Trophoblast cell (in vitro differentiated cells and primary cell): Measurements from ENCODE around the gene NEAT1.

Experiments
- DNase-seq, 2 donors: peaks; one replicate each; pipeline ENCODE4 v3.0.0-alpha.2; 2016
- H2AFZ ChIP-seq: 2 replicates; pipeline ENCODE4 v1.6.1; 2013; ENCODE audit warnings: low read length, moderate library complexity, mild to moderate bottlenecking; ENCODE audit not compliant: insufficient read depth, poor library complexity
- H2AK5ac ChIP-seq: 2 replicates; pipeline ENCODE4 v1.6.1; 2013; ENCODE audit warnings: mild to moderate bottlenecking, low read length
- H2BK120ac ChIP-seq: 2 replicates; pipeline ENCODE4 v1.6.1; 2013; ENCODE audit warnings: low read length, mild to moderate bottlenecking, moderate library complexity; ENCODE audit not compliant: insufficient read depth, poor library complexity
- H2BK12ac ChIP-seq: 2 replicates; pipeline ENCODE4 v1.6.1; 2013; ENCODE audit warnings: mild to moderate bottlenecking, low read length, moderate library complexity
- H2BK5ac ChIP-seq: 2 replicates; pipeline ENCODE4 v1.6.1; 2013; ENCODE audit warnings: low read length, low read depth, moderate library complexity, mild to moderate bottlenecking; ENCODE audit not compliant: poor library complexity
- H3K14ac ChIP-seq: 2 replicates; pipeline ENCODE4 v1.6.1; 2013; ENCODE audit warnings: mild to moderate bottlenecking, low read length
- H3K18ac ChIP-seq: 2 replicates; pipeline ENCODE4 v1.6.1; 2013; ENCODE audit warnings: mild to moderate bottlenecking, low read length
- H3K23ac ChIP-seq: 2 replicates; pipeline ENCODE4 v1.6.1; 2013; ENCODE audit warnings: low read length
- H3K27ac ChIP-seq: 2 replicates; pipeline ENCODE4 v1.5.1; 2013; ENCODE audit warnings: low read depth, mild to moderate bottlenecking, inconsistent platforms, low read length, moderate library complexity
- H3K27me3 ChIP-seq: 2 replicates; pipeline ENCODE4 v1.6.1; 2013; ENCODE audit warnings: inconsistent platforms, mild to moderate bottlenecking, low read length, moderate library complexity; ENCODE audit not compliant: insufficient read depth
- H3K36me3 ChIP-seq, 2 experiments: 1 replicate in 1 of 2; 2 replicates in 1 of 2; pipeline ENCODE4 v1.6.1; 2013; ENCODE audit warnings: low read length in 2 of 2, mild to moderate bottlenecking in 2 of 2, moderate library complexity in 1 of 2; ENCODE audit not compliant: insufficient read depth in 2 of 2, control insufficient read depth in 1 of 2
- H3K4ac ChIP-seq: 2 replicates; pipeline ENCODE4 v1.6.1; 2013; ENCODE audit warnings: low read depth, mild to moderate bottlenecking, low read length, moderate library complexity
- H3K4me1 ChIP-seq, 2 experiments: 1 replicate in 1 of 2; 2 replicates in 1 of 2; pipeline ENCODE4 v1.6.1; 2013; ENCODE audit warnings: low read length in 2 of 2, mild to moderate bottlenecking in 2 of 2, moderate library complexity in 1 of 2; ENCODE audit not compliant: insufficient read depth in 2 of 2, control insufficient read depth in 1 of 2
- H3K4me2 ChIP-seq: 2 replicates; pipeline ENCODE4 v1.6.1; 2013; ENCODE audit warnings: inconsistent platforms, mild to moderate bottlenecking, low read length, moderate library complexity
- H3K4me3 ChIP-seq: 2 replicates; pipeline ENCODE4 v1.5.1; 2013; ENCODE audit warnings: mild to moderate bottlenecking, low read depth, low read length, inconsistent platforms
- H3K79me1 ChIP-seq: one replicate; pipeline ENCODE4 v1.6.1; 2013; ENCODE audit warnings: low read length
- H3K79me2 ChIP-seq: 2 replicates; pipeline ENCODE4 v1.6.1; 2013; ENCODE audit warnings: low read length, mild to moderate bottlenecking; ENCODE audit not compliant: control insufficient read depth, insufficient read depth, poor library complexity
- H3K9ac ChIP-seq: 2 replicates; pipeline ENCODE4 v1.6.1; 2013; ENCODE audit warnings: mild to moderate bottlenecking, low read length
- H3K9me3 ChIP-seq: 2 replicates; pipeline ENCODE4 v1.6.1; 2013; ENCODE audit warnings: low read depth, mild to moderate bottlenecking, control low read depth, inconsistent platforms, low read length; ENCODE audit not compliant: insufficient read depth
- H4K12ac ChIP-seq: 2 replicates; pipeline ENCODE4 v1.6.1; 2013; ENCODE audit warnings: low read depth, mild to moderate bottlenecking, low read length, moderate library complexity
- H4K8ac ChIP-seq: 2 replicates; pipeline ENCODE4 v1.6.1; 2013; ENCODE audit warnings: low read depth, mild to moderate bottlenecking, low read length, moderate library complexity
- H4K91ac ChIP-seq: one replicate; pipeline ENCODE4 v1.6.1; 2013; ENCODE audit warnings: low read depth, mild to moderate bottlenecking, low read length, moderate library complexity
- WGBS: extraction: QIAGEN DNeasy Blood & Tissue Kit; methylation state at CpG from one replicate; pipeline ENCODE4 v1.1.7; 2013; ENCODE audit warnings: missing lambda C conversion rate; ENCODE audit not compliant: insufficient read length, insufficient coverage; ENCODE audit errors: extremely low coverage; 5-methylcytosine and 5-hydroxymethylcytosine counted together

Gene NEAT1

GRCh38 chr11:65489706-65490320, 67.2 kb downstream of the NEAT1 start:
- Histone ChIP-seq H3K4me3 (no peak overlapping the region), H2AK5ac (peak overlapping the region; percentile 61), H3K14ac (peak overlapping the region; percentile 93), H3K18ac (peak overlapping the region; percentile 62), H4K8ac (peak overlapping the region; percentile 75), H3K36me3 (no peaks in the 10 kb centered on the region), H4K91ac (peak overlapping the region; percentile 89), H3K4me1 (peaks cover 62% of the 10 kb centered on the region in 2 experiments), H2AFZ (peak overlapping the region; percentile 2), H2BK5ac (peak overlapping the region; percentile 98), H2BK120ac (peak overlapping the region; percentile 97), H4K12ac (peak overlapping the region; percentile 31), H3K4ac (peak overlapping the region; percentile 42), H3K79me1 (peaks cover 71% of the 10 kb centered on the region), H3K27ac (peak overlapping the region; percentile 100), H3K4me2 (peak overlapping the region; percentile 43), H3K23ac (no peak overlapping the region), H3K9ac (no peak overlapping the region), H3K79me2 (peaks cover 39% of the 10 kb centered on the region), H2BK12ac (peak overlapping the region; percentile 81), H3K9me3 (no peaks in the 10 kb centered on the region), H3K27me3 (no peaks in the 10 kb centered on the region)
- no CpG with 5 or more reads among the region's 8 CpGs for WGBS
- DNase-seq, result peak; percentile 90 to 91

- no peak overlapping the region for H3K4me3 ChIP-seq
Measured at GRCh38 chr11:65491163-65491465, 68.5 kb downstream of the NEAT1 start.

GRCh38 chr11:65491614-65492386, 69.2 kb downstream of the NEAT1 start:
- Histone ChIP-seq H3K27me3 (no peaks in the 10 kb centered on the region), H3K9ac (no peak overlapping the region), H3K79me1 (peaks cover 77% of the 10 kb centered on the region), H3K4me2 (no peak overlapping the region), H3K27ac (peak overlapping the region; percentile 95), H3K9me3 (no peaks in the 10 kb centered on the region), H3K4me3 (no peak overlapping the region), H3K18ac (peak overlapping the region; percentile 91), H3K23ac (no peak overlapping the region), H3K36me3 (no peaks in the 10 kb centered on the region), H2BK5ac (peak overlapping the region; percentile 77), H2AK5ac (peak overlapping the region; percentile 98), H4K12ac (no peak overlapping the region), H2BK12ac (peak overlapping the region; percentile 99), H3K79me2 (peaks cover 49% of the 10 kb centered on the region), H2AFZ (peak overlapping the region; percentile 61), H3K4me1 (peaks cover 57 to 66% of the 10 kb centered on the region in 2 experiments), H3K4ac (peak overlapping the region; percentile 73), H4K8ac (peak overlapping the region; percentile 72), H4K91ac (peak overlapping the region; percentile 90), H2BK120ac (peak overlapping the region; percentile 92), H3K14ac (peak overlapping the region; percentile 96)
- WGBS, result no CpG with 5 or more reads among the region's 17 CpGs
- DNase-seq, result peak; percentile 84 to 86

More at GRCh38 chr11:65491163-65491465, 68.5 kb downstream of the NEAT1 start:
- WGBS, result no CpG with 5 or more reads among the region's 3 CpGs
- H3K23ac ChIP-seq, result no peak overlapping the region
- H4K8ac ChIP-seq, result peak overlapping the region; percentile 72
- peaks cover 76% of the 10 kb centered on the region for H3K79me1 ChIP-seq
- H3K4me2 ChIP-seq, result no peak overlapping the region
- H3K4me1 ChIP-seq, result peaks cover 61 to 66% of the 10 kb centered on the region in 2 experiments
- peaks cover 46% of the 10 kb centered on the region for H3K79me2 ChIP-seq
- H2BK120ac ChIP-seq, result peak overlapping the region; percentile 92
- no peak overlapping the region for H4K12ac ChIP-seq
- H3K18ac ChIP-seq, result peak overlapping the region; percentile 91
- peak overlapping the region; percentile 98 for H2AK5ac ChIP-seq
- H3K27ac ChIP-seq, result peak overlapping the region; percentile 95
- no peaks in the 10 kb centered on the region for H3K9me3 ChIP-seq
- peak overlapping the region; percentile 90 for H4K91ac ChIP-seq
- no peaks in the 10 kb centered on the region for H3K36me3 ChIP-seq
- peak overlapping the region; percentile 26 for H2AFZ ChIP-seq
- peak overlapping the region; percentile 77 for H2BK5ac ChIP-seq
- no peak overlapping the region for H3K9ac ChIP-seq
- H2BK12ac ChIP-seq, result peak overlapping the region; percentile 99
- peak in 1 of 2 donors; percentile 50 for DNase-seq
- H3K4ac ChIP-seq, result peak overlapping the region; percentile 88
- no peaks in the 10 kb centered on the region for H3K27me3 ChIP-seq
- H3K14ac ChIP-seq, result peak overlapping the region; percentile 96

DNA sequence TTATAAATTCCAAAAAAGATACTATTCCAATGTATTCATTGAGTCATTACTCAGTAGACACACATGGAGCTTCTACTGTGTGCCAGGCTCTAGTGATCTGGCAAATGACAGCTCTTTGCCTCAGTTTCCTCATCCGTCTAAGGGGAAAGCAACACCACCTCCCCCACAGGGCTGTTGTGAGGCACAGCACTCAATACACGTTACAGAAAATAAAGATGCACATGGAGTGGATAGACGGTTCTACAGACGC, 69.7 kb downstream of the NEAT1 start:
- H4K8ac ChIP-seq, result peak overlapping the region; percentile 55
- peak overlapping the region; percentile 46 for H3K4ac ChIP-seq
- no peak overlapping the region for H3K4me2 ChIP-seq
- peaks cover 50% of the 10 kb centered on the region for H3K79me2 ChIP-seq
- no peak for DNase-seq
- peaks cover 76% of the 10 kb centered on the region for H3K79me1 ChIP-seq
- H4K91ac ChIP-seq, result peak overlapping the region; percentile 90
- peak overlapping the region; percentile 77 for H2BK5ac ChIP-seq
- H3K14ac ChIP-seq, result peak overlapping the region; percentile 77
- H3K27me3 ChIP-seq, result no peaks in the 10 kb centered on the region
- no peaks in the 10 kb centered on the region for H3K36me3 ChIP-seq
- H3K4me3 ChIP-seq, result no peak overlapping the region
- peak overlapping the region; percentile 88 for H2AK5ac ChIP-seq
- peak overlapping the region; percentile 21 for H2AFZ ChIP-seq
- no CpG with 5 or more reads among the region's 4 CpGs for WGBS
- H3K18ac ChIP-seq, result peak overlapping the region; percentile 53
- H3K9me3 ChIP-seq, result no peaks in the 10 kb centered on the region
- no peak overlapping the region for H4K12ac ChIP-seq
- peaks cover 55 to 64% of the 10 kb centered on the region in 2 experiments for H3K4me1 ChIP-seq
- peak overlapping the region; percentile 92 for H2BK120ac ChIP-seq
- H2BK12ac ChIP-seq, result peak overlapping the region; percentile 99
- no peak overlapping the region for H3K9ac ChIP-seq
- no peak overlapping the region for H3K23ac ChIP-seq
- H3K27ac ChIP-seq, result peak overlapping the region; percentile 95
